ENCODE measurements around the gene KIDINS220. TPM values are rescaled to one million over a fixed set of nuclear protein-coding genes. Genes with fewer than 3 reads are reported as not detected.

Gene KIDINS220
- total and polyA plus RNA-seq, 2 experiments from 2014 or later, result 24.2 to 77.5 TPM

GRCh38 chr2:8714283-8714682 lies 123.1 kb downstream of the KIDINS220 start:
- Histone ChIP-seq H3K4me3 (no peak overlapping the region), H3K27me3 (no peaks in the 10 kb centered on the region), H3K36me3 (replicated peaks; ENCODE audit: insufficient read depth, low read depth) (no peaks in the 10 kb centered on the region), H2AFZ (no peak overlapping the region), H3K4me1 (ENCODE audit: insufficient read depth) (no peaks in the 10 kb centered on the region), H3K27ac (no peak overlapping the region), H3K4me2 (no peak overlapping the region), H3K9me2 (replicated peaks; ENCODE audit: insufficient read depth) (no peaks in the 10 kb centered on the region), H4K20me1 (ENCODE audit: insufficient read depth, poor library complexity, severe bottlenecking) (no peaks in the 10 kb centered on the region), H3K79me2 (no peaks in the 10 kb centered on the region), H3K9me3 (ENCODE audit: low read depth) (no peaks in the 10 kb centered on the region)
- no peak for DNase-seq (ENCODE audit: low spot score)
- WGBS (ENCODE audit: low lambda C conversion rate, missing lambda C conversion rate), result 93% methylated on average over 7 of the region's 7 CpGs
- TF ChIP-seq EZH2phosphoT487 (IDR thresholded peaks at IDR 0.05; ENCODE audit: low read depth, severe bottlenecking, unreplicated experiment) (no peak), EZH2 (IDR thresholded peaks at IDR 0.05; ENCODE audit: borderline replicate concordance) (no peak)
- TF ChIP-seq, protein P1, sequence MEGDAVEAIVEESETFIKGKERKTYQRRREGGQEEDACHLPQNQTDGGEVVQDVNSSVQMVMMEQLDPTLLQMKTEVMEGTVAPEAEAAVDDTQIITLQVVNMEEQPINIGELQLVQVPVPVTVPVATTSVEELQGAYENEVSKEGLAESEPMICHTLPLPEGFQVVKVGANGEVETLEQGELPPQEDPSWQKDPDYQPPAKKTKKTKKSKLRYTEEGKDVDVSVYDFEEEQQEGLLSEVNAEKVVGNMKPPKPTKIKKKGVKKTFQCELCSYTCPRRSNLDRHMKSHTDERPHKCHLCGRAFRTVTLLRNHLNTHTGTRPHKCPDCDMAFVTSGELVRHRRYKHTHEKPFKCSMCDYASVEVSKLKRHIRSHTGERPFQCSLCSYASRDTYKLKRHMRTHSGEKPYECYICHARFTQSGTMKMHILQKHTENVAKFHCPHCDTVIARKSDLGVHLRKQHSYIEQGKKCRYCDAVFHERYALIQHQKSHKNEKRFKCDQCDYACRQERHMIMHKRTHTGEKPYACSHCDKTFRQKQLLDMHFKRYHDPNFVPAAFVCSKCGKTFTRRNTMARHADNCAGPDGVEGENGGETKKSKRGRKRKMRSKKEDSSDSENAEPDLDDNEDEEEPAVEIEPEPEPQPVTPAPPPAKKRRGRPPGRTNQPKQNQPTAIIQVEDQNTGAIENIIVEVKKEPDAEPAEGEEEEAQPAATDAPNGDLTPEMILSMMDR (IDR thresholded peaks at IDR 0.05; ENCODE audit: poor library complexity), result no peak

DNA sequence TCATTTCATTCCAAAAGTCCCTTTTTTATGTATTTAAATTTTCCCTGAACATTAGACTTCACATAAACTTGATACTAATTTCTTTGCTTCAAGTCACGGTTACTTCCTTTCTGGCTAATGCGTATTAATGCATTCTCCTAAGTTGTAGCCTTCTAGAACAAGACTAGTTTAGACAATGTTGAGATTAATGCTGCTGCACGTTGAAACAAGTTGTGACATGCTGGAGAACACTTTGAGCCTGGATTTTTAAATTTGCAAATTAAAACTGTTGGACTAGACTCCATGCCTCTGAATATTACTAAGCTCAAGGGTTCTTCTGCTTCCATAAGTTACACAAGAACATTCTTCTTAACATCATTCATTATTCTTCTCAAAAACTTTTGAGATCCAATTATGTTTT lies 126.5 kb downstream of the KIDINS220 start:
- 87% methylated on average over 3 of the region's 3 CpGs for WGBS (ENCODE audit: low lambda C conversion rate, missing lambda C conversion rate)
- no peaks in the 10 kb centered on the region for H4K20me1 ChIP-seq (ENCODE audit: insufficient read depth, poor library complexity, severe bottlenecking)
- H3K79me2 ChIP-seq, result no peaks in the 10 kb centered on the region
- no peak overlapping the region for H2AFZ ChIP-seq
- no peaks in the 10 kb centered on the region for H3K4me1 ChIP-seq (ENCODE audit: insufficient read depth)
- no peaks in the 10 kb centered on the region for H3K9me2 ChIP-seq (replicated peaks; ENCODE audit: insufficient read depth)
- no peak overlapping the region for H3K27ac ChIP-seq
- no peaks in the 10 kb centered on the region for H3K9me3 ChIP-seq (ENCODE audit: low read depth)
- H3K36me3 ChIP-seq (replicated peaks; ENCODE audit: insufficient read depth, low read depth), result no peaks in the 10 kb centered on the region
- TF ChIP-seq, protein P1 (IDR thresholded peaks at IDR 0.05; ENCODE audit: poor library complexity), result no peak
- no peak for TF ChIP-seq EZH2phosphoT487 (IDR thresholded peaks at IDR 0.05; ENCODE audit: low read depth, severe bottlenecking, unreplicated experiment)
- no peak overlapping the region for H3K4me3 ChIP-seq
- no peaks in the 10 kb centered on the region for H3K27me3 ChIP-seq
- no peak overlapping the region for H3K4me2 ChIP-seq
- DNase-seq (ENCODE audit: low spot score), result no peak

DNA sequence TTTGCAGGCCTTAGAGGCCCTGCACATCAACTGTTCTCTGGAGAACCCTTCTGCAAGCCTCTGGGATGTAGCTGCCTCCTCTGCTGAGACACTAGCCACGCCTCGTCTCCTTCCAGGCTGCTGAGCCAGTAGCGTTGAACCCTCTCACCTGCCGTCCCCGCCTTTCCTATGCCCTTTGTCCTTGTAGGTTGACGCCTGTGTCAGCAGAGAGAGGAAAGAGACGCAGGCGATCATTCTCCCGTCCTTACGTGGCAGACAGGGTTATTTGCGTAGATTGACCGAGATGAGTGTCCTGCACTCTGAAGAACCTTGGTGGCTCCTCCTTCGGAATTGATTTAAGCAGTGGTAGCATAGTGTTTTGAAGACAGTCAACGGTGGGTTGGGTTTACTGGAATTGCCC lies 127.8 kb downstream of the KIDINS220 start:
- no peak overlapping the region for H3K4me2 ChIP-seq
- DNase-seq (ENCODE audit: low spot score), result no peak
- 85% methylated on average over 14 of the region's 14 CpGs for WGBS (ENCODE audit: low lambda C conversion rate, missing lambda C conversion rate)
- no peaks in the 10 kb centered on the region for H3K27me3 ChIP-seq
- no peaks in the 10 kb centered on the region for H3K4me1 ChIP-seq (ENCODE audit: insufficient read depth)
- no peaks in the 10 kb centered on the region for H4K20me1 ChIP-seq (ENCODE audit: insufficient read depth, poor library complexity, severe bottlenecking)
- no peaks in the 10 kb centered on the region for H3K36me3 ChIP-seq (replicated peaks; ENCODE audit: insufficient read depth, low read depth)
- H2AFZ ChIP-seq, result no peak overlapping the region
- no peak overlapping the region for H3K4me3 ChIP-seq
- no peak overlapping the region for H3K27ac ChIP-seq
- H3K79me2 ChIP-seq, result no peaks in the 10 kb centered on the region
- H3K9me2 ChIP-seq (replicated peaks; ENCODE audit: insufficient read depth), result no peaks in the 10 kb centered on the region
- TF ChIP-seq EZH2 (IDR thresholded peaks at IDR 0.05; ENCODE audit: borderline replicate concordance), result no peak
- TF ChIP-seq, protein P1 (IDR thresholded peaks at IDR 0.05; ENCODE audit: poor library complexity), result no peak
- no peak for TF ChIP-seq EZH2phosphoT487 (IDR thresholded peaks at IDR 0.05; ENCODE audit: low read depth, severe bottlenecking, unreplicated experiment)
- H3K9me3 ChIP-seq (ENCODE audit: low read depth), result no peaks in the 10 kb centered on the region

GRCh38 chr2:8704906-8705305 lies 132.5 kb downstream of the KIDINS220 start:
- no peak overlapping the region for H3K27ac ChIP-seq
- H3K79me2 ChIP-seq, result no peaks in the 10 kb centered on the region
- TF ChIP-seq, protein P1 (IDR thresholded peaks at IDR 0.05; ENCODE audit: poor library complexity), result no peak
- TF ChIP-seq EZH2 (IDR thresholded peaks at IDR 0.05; ENCODE audit: borderline replicate concordance) (no peak), EZH2phosphoT487 (IDR thresholded peaks at IDR 0.05; ENCODE audit: low read depth, severe bottlenecking, unreplicated experiment) (no peak)
- WGBS (ENCODE audit: low lambda C conversion rate, missing lambda C conversion rate), result 48% methylated on average over 3 of the region's 3 CpGs
- H3K9me2 ChIP-seq (replicated peaks; ENCODE audit: insufficient read depth), result no peaks in the 10 kb centered on the region
- H3K9me3 ChIP-seq (ENCODE audit: low read depth), result no peaks in the 10 kb centered on the region
- H3K36me3 ChIP-seq (replicated peaks; ENCODE audit: insufficient read depth, low read depth), result no peaks in the 10 kb centered on the region
- DNase-seq (ENCODE audit: low spot score), result no peak
- no peak overlapping the region for H3K4me2 ChIP-seq
- H4K20me1 ChIP-seq (ENCODE audit: insufficient read depth, poor library complexity, severe bottlenecking), result no peaks in the 10 kb centered on the region
- H3K4me1 ChIP-seq (ENCODE audit: insufficient read depth), result no peaks in the 10 kb centered on the region
- no peak overlapping the region for H3K4me3 ChIP-seq
- no peak overlapping the region for H2AFZ ChIP-seq
- H3K27me3 ChIP-seq, result no peaks in the 10 kb centered on the region
